SK-N-SH (cell line): ENCODE measurements around the gene USP28. TPM values are rescaled to one million over a fixed set of nuclear protein-coding genes. Genes with fewer than 3 reads are reported as not detected.

Source experiments
- CTCF ChIA-PET: fragments of 300-600, 350-600 bp; formaldehyde crosslinking; extraction: SDS; loops from one replicate; lab custom pipeline; 2021; lab: Yijun Ruan, JAX
- POLR2A ChIA-PET: fragments of 350-600 bp; sonication (Branson Sonifier 250); formaldehyde crosslinking; extraction: SDS; loops from one replicate; lab custom pipeline; 2020; ENCODE audit warnings: antibody characterized with exemption, inconsistent platforms; lab: Yijun Ruan, JAX
- DNase-seq: peaks from one replicate; pipeline ENCODE4 v3.0.0; 2012
- H2AFZ ChIP-seq: fragments of 200-600 bp; sonication (generic); 2 replicates; pipeline ENCODE4 v1.8.1; 2016; ENCODE audit warnings: antibody characterized with exemption, mild to moderate bottlenecking, low read depth
- H3F3A ChIP-seq: fragments of 200-600 bp; sonication (generic); replicated peaks from 2 replicates; pipeline ENCODE3; 2016; ENCODE audit warnings: antibody characterized with exemption, mild to moderate bottlenecking; ENCODE audit not compliant: insufficient read depth
- H3K27ac ChIP-seq, 2 experiments: fragments of 200-500 bp in 1 of 2; fragments of 200-600 bp in 1 of 2; sonication (Bioruptor generic) in 1 of 2; sonication (generic), shearing (Covaris generic) in 1 of 2; 2 replicates each; pipeline versions ENCODE4 v1.5.1 to v1.6.1; 2014 to 2016; ENCODE audit warnings: low read depth in 2 of 2, inconsistent platforms in 1 of 2, low read length in 1 of 2, mild to moderate bottlenecking in 1 of 2, mixed read lengths in 1 of 2
- H3K27me3 ChIP-seq: fragments of 200-600 bp; sonication (generic), shearing (Covaris generic); 2 replicates; pipeline ENCODE4 v1.6.1; 2016; ENCODE audit warnings: mixed run types; ENCODE audit not compliant: insufficient read depth
- H3K36me3 ChIP-seq, 2 experiments: fragments of 200-500 bp in 1 of 2; fragments of 200-600 bp in 1 of 2; sonication (Bioruptor generic) in 1 of 2; sonication (generic) in 1 of 2; replicated peaks in 1 of 2; 2 replicates each; pipeline versions ENCODE3 to v1.5.1; 2014 to 2016; ENCODE audit warnings: low read length in 1 of 2, mild to moderate bottlenecking in 1 of 2; ENCODE audit not compliant: insufficient read depth in 2 of 2, control insufficient read depth in 1 of 2
- H3K4me1 ChIP-seq, 2 experiments: fragments of 200-500 bp in 1 of 2; fragments of 200-600 bp in 1 of 2; sonication (Bioruptor generic) in 1 of 2; sonication (generic), shearing (Covaris generic) in 1 of 2; 2 replicates each; pipeline versions ENCODE4 v1.5.1 to v1.6.1; 2014 to 2016; ENCODE audit warnings: low read depth in 1 of 2, low read length in 1 of 2, mixed run types in 1 of 2; ENCODE audit not compliant: insufficient read depth in 2 of 2, control insufficient read depth in 1 of 2
- H3K4me2 ChIP-seq: fragments of 200-600 bp; sonication (generic), shearing (Covaris generic); 2 replicates; pipeline ENCODE4 v1.6.1; 2017; ENCODE audit warnings: mixed run types
- H3K4me3 ChIP-seq, 2 experiments: fragments of 200-500 bp in 1 of 2; fragments of 200-600 bp in 1 of 2; sonication (Bioruptor generic) in 1 of 2; sonication (generic), shearing (Covaris generic) in 1 of 2; 2 replicates each; pipeline versions ENCODE4 v1.5.1 to v1.8.1; 2014 to 2016; ENCODE audit warnings: low read depth in 2 of 2, inconsistent platforms in 1 of 2, low read length in 1 of 2, mild to moderate bottlenecking in 1 of 2, mixed read lengths in 1 of 2, moderate library complexity in 1 of 2
- H3K79me2 ChIP-seq: fragments of 200-600 bp; sonication (generic); 2 replicates; pipeline ENCODE4 v1.8.1; 2017; ENCODE audit warnings: mild to moderate bottlenecking; ENCODE audit not compliant: insufficient read depth
- H3K9ac ChIP-seq: fragments of 200-600 bp; sonication (generic); 2 replicates; pipeline ENCODE4 v1.6.1; 2017; ENCODE audit warnings: mixed run types
- H3K9me2 ChIP-seq: fragments of 200-600 bp; sonication (generic); 2 replicates; pipeline ENCODE4 v1.6.1; 2017; ENCODE audit warnings: mixed run types
- H3K9me3 ChIP-seq: fragments of 200-600 bp; sonication (generic); 2 replicates; pipeline ENCODE4 v1.6.1; 2017; ENCODE audit warnings: mixed run types, mild to moderate bottlenecking, moderate library complexity
- H4K20me1 ChIP-seq: fragments of 200-600 bp; sonication (generic); 2 replicates; pipeline ENCODE4 v1.6.1; 2017; ENCODE audit warnings: mild to moderate bottlenecking, mixed run types; ENCODE audit not compliant: insufficient read depth
- EZH2phosphoT487 ChIP-seq: fragments of 200-600 bp; sonication (generic); IDR thresholded peaks from 2 replicates; pipeline ENCODE4 v1.6.1; 2017; ENCODE audit warnings: low read depth, mixed run types, mild to moderate bottlenecking, antibody characterized with exemption, moderate library complexity, borderline replicate concordance
- FOXJ3 ChIP-seq: sonication (generic); formaldehyde crosslinking; IDR thresholded peaks from 2 replicates; pipeline ENCODE4 v1.5.1; 2020; ENCODE audit warnings: mild to moderate bottlenecking, missing genetic modification reagents
- FOXM1 ChIP-seq: IDR thresholded peaks from 2 replicates; pipeline ENCODE4 v1.4.0; 2012; ENCODE audit warnings: low read depth, mild to moderate bottlenecking
- GABPA ChIP-seq: IDR thresholded peaks from 2 replicates; pipeline ENCODE4 v1.4.0; 2012; ENCODE audit warnings: low read depth, mild to moderate bottlenecking
- JUND ChIP-seq: IDR thresholded peaks from 2 replicates; pipeline ENCODE4 v1.4.0; 2012
- MXI1 ChIP-seq: IDR thresholded peaks from 2 replicates; pipeline ENCODE4 v1.6.1; 2012; ENCODE audit warnings: mild to moderate bottlenecking, low read depth, low read length, improper control_type of control experiment
- NRF1 ChIP-seq: IDR thresholded peaks from 2 replicates; pipeline ENCODE4 v1.6.1; 2012; ENCODE audit warnings: low read depth, mild to moderate bottlenecking, low read length
- RAD21 ChIP-seq: IDR thresholded peaks from 2 replicates; pipeline ENCODE4 v1.6.1; 2012; ENCODE audit warnings: mild to moderate bottlenecking, low read length
- SIN3A ChIP-seq: IDR thresholded peaks from 2 replicates; pipeline ENCODE4 v1.6.1; 2012; ENCODE audit warnings: low read depth, mild to moderate bottlenecking, low read length, moderate library complexity, borderline replicate concordance
- SMC3 ChIP-seq: IDR thresholded peaks from 2 replicates; pipeline ENCODE4 v1.6.1; 2012; ENCODE audit warnings: low read depth, low read length, improper control_type of control experiment
- TEAD4 ChIP-seq: IDR thresholded peaks from 2 replicates; pipeline ENCODE4 v1.4.0; 2012; ENCODE audit warnings: mild to moderate bottlenecking, borderline replicate concordance; ENCODE audit not compliant: insufficient read depth
- WGBS: methylation state at CpG from one replicate; pipeline ENCODE4 v1.1.6; 2017; ENCODE audit warnings: low lambda C conversion rate; 5-methylcytosine and 5-hydroxymethylcytosine counted together
- polyA plus RNA-seq, 3 experiments: library from polyadenylated mRNA; depleted of rRNA; stranded (reverse); fragments of >200 nt; gene quantifications; 2 replicates each; pipeline ENCODE4 v1.2.3, GENCODE V29; 2012
- TF ChIP-seq, protein P1 (sequence below): fragments of 150-350 bp; IDR thresholded peaks from 2 replicates; pipeline ENCODE4 v1.6.1; 2017; ENCODE audit warnings: antibody characterized with exemption, low read length, low read depth, borderline replicate concordance
- TF ChIP-seq, protein P2 (sequence below): IDR thresholded peaks from 2 replicates; pipeline ENCODE4; 2012
- TF ChIP-seq, protein P3 (sequence below): fragments of 200-600 bp; sonication (generic); IDR thresholded peaks from 2 replicates; pipeline ENCODE4 v1.6.1; 2017; ENCODE audit warnings: antibody characterized with exemption, mild to moderate bottlenecking, moderate library complexity
- TF ChIP-seq, protein P4 (sequence below): IDR thresholded peaks from 2 replicates; pipeline ENCODE4 v1.4.0; 2012; ENCODE audit warnings: low read depth, borderline replicate concordance

Gene USP28
- polyA plus RNA-seq, 1 of the 3 experiments (the other 2 are of a cell fraction) = 20.0 TPM

DNA sequence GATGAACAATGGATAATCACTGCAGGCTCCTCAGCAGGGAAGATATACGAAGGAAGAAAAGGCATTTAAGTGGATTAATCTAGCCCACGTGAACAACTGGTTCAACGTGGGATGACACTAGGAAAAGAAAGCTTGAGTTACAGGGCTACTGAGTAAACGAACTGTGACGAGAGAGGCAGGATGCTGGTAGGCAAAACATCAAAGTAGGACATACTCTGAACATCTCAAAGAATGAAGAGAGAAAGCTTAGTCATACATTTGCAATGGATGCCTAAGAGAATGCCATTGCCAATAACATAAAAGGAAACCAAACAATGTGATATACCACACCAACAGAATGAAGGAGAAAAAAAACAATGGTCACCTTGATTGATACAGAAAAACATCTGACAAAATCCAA, 12.9 kb downstream of the USP28 start:
- Histone ChIP-seq H3K4me2 (no peak overlapping the region), H3K9ac (no peak overlapping the region)

DNA sequence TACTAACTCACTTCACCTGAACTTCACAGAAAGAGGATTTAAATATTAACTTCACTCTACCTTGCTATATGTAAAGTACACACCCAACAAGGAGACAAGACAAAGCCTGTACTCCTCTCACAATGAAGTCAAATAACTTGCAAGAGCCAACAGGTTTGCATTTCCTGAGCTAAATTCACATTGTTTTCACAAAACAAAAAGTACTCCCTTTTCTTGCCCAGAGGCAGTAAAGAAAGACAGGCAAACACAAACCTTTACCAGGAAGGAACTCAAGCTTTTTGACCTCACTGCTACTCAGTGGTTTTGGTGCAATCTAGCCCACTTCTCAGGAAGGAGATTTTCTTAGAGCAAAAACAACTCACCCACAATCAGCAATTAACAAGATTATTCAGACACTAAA, 15.7 kb downstream of the USP28 start:
- H3K9me2 ChIP-seq = no peaks in the 10 kb centered on the region
- ChIA-PET POLR2A (no interaction called here), CTCF (interaction anchor here (0.8 to 1.9 kb wide), 4 partner anchors 10 to 402 kb away, joined by 3 to 8 read pairs (median 4); no protein-coding TSS in a partner anchor)
- no peak overlapping the region for H3K27ac ChIP-seq
- peaks cover 0 to 4% of the 10 kb centered on the region in 2 experiments; a peak in 1 of 4 replicates for H3K4me1 ChIP-seq
- H3K4me3 ChIP-seq = no peak overlapping the region
- H3K9me3 ChIP-seq = no peaks in the 10 kb centered on the region
- H3F3A ChIP-seq = peaks cover 5% of the 10 kb centered on the region
- H3K4me2 ChIP-seq = no peak overlapping the region
- H3K9ac ChIP-seq = no peak overlapping the region
- no peaks in the 10 kb centered on the region for H4K20me1 ChIP-seq
- H3K27me3 ChIP-seq = no peaks in the 10 kb centered on the region
- peaks cover 49% of the 10 kb centered on the region for H3K79me2 ChIP-seq
- no peaks in the 10 kb centered on the region for H3K36me3 ChIP-seq
- H2AFZ ChIP-seq = no peak overlapping the region
- no peak for DNase-seq
- TF ChIP-seq TEAD4 = no peak
- TF ChIP-seq, protein P1, sequence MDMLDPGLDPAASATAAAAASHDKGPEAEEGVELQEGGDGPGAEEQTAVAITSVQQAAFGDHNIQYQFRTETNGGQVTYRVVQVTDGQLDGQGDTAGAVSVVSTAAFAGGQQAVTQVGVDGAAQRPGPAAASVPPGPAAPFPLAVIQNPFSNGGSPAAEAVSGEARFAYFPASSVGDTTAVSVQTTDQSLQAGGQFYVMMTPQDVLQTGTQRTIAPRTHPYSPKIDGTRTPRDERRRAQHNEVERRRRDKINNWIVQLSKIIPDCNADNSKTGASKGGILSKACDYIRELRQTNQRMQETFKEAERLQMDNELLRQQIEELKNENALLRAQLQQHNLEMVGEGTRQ = no peak
- no peak for TF ChIP-seq JUND
- TF ChIP-seq, protein P2, sequence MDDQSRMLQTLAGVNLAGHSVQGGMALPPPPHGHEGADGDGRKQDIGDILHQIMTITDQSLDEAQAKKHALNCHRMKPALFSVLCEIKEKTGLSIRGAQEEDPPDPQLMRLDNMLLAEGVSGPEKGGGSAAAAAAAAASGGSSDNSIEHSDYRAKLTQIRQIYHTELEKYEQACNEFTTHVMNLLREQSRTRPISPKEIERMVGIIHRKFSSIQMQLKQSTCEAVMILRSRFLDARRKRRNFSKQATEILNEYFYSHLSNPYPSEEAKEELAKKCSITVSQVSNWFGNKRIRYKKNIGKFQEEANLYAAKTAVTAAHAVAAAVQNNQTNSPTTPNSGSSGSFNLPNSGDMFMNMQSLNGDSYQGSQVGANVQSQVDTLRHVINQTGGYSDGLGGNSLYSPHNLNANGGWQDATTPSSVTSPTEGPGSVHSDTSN = no peak
- no peak for TF ChIP-seq MXI1
- TF ChIP-seq SIN3A = no peak
- TF ChIP-seq NRF1 = no peak
- TF ChIP-seq GABPA = no peak
- no peak for TF ChIP-seq SMC3
- TF ChIP-seq, protein P3, sequence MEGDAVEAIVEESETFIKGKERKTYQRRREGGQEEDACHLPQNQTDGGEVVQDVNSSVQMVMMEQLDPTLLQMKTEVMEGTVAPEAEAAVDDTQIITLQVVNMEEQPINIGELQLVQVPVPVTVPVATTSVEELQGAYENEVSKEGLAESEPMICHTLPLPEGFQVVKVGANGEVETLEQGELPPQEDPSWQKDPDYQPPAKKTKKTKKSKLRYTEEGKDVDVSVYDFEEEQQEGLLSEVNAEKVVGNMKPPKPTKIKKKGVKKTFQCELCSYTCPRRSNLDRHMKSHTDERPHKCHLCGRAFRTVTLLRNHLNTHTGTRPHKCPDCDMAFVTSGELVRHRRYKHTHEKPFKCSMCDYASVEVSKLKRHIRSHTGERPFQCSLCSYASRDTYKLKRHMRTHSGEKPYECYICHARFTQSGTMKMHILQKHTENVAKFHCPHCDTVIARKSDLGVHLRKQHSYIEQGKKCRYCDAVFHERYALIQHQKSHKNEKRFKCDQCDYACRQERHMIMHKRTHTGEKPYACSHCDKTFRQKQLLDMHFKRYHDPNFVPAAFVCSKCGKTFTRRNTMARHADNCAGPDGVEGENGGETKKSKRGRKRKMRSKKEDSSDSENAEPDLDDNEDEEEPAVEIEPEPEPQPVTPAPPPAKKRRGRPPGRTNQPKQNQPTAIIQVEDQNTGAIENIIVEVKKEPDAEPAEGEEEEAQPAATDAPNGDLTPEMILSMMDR = no peak

More for the DNA sequence above, 12.9 kb downstream of the USP28 start:
- Histone ChIP-seq H3K4me3 (no peak overlapping the region), H3K27ac (no peak overlapping the region), H3K27me3 (no peaks in the 10 kb centered on the region), H3K4me1 (peaks cover 0 to 4% of the 10 kb centered on the region in 2 experiments; a peak in 1 of 4 replicates), H3K9me3 (no peaks in the 10 kb centered on the region), H3K36me3 (peaks cover 0 to 9% of the 10 kb centered on the region in 2 experiments), H2AFZ (no peak overlapping the region), H3F3A (peaks cover 5% of the 10 kb centered on the region), H3K79me2 (peaks cover 60% of the 10 kb centered on the region), H4K20me1 (no peaks in the 10 kb centered on the region), H3K9me2 (no peaks in the 10 kb centered on the region)
- POLR2A ChIA-PET = interaction anchor here (1.2 kb wide), 1 partner anchor 13 kb away, joined by 4 read pairs; the partner anchor contains the start of gene USP28
- 84% methylated on average over 5 of the region's 5 CpGs for whole genome bisulfite sequencing
- no peak for TF ChIP-seq MXI1
- TF ChIP-seq EZH2phosphoT487 = no peak
- TF ChIP-seq, protein P3 = no peak
- TF ChIP-seq, protein P4, sequence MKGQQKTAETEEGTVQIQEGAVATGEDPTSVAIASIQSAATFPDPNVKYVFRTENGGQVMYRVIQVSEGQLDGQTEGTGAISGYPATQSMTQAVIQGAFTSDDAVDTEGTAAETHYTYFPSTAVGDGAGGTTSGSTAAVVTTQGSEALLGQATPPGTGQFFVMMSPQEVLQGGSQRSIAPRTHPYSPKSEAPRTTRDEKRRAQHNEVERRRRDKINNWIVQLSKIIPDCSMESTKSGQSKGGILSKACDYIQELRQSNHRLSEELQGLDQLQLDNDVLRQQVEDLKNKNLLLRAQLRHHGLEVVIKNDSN = no peak
- no peak for TF ChIP-seq FOXJ3 (CRISPR knock-in tag)
- TF ChIP-seq NRF1 = no peak
- TF ChIP-seq FOXM1 = no peak
- no peak for TF ChIP-seq RAD21
- CTCF ChIA-PET = interaction anchor here (0.9 kb wide), 1 partner anchor 33 kb away, joined by 3 read pairs; no protein-coding TSS in a partner anchor
- no peak for DNase-seq
